Measurements from ENCODE around the gene ZNF592.

ZNF592 gene

GRCh38 chr15:84811151-84811550 lies 62.8 kb downstream of the ZNF592 start:
- DNase-seq (ENCODE audit: low spot score) = no peak

- no peak for DNase-seq (ENCODE audit: low spot score)
Observed at GRCh38 chr15:84811828-84812227, 63.4 kb downstream of the ZNF592 start.

GRCh38 chr15:84812842-84813241 lies 64.5 kb downstream of the ZNF592 start:
- no peak for DNase-seq (ENCODE audit: low spot score)

- no peak for DNase-seq (ENCODE audit: low spot score)
Observed at GRCh38 chr15:84813435-84813834, 65.0 kb downstream of the ZNF592 start.

GRCh38 chr15:84813931-84814330 lies 65.5 kb downstream of the ZNF592 start:
- DNase-seq (ENCODE audit: low spot score) = no peak

GRCh38 chr15:84814916-84815315 lies 66.5 kb downstream of the ZNF592 start:
- DNase-seq (ENCODE audit: low spot score) = peak; percentile 39

GRCh38 chr15:84816694-84817465 lies 68.5 kb downstream of the ZNF592 start, which contains the start of gene ALPK3:
Gene ALPK3 (plus strand): TSS chr15:84817356. CDS start chr15:84817453, 97 bp downstream.
- no peak for DNase-seq (ENCODE audit: low spot score)

GRCh38 chr15:84817466-84818081 lies 69.2 kb downstream of the ZNF592 start:
- no peak for DNase-seq (ENCODE audit: low spot score)

- peak; percentile 24 for DNase-seq (ENCODE audit: low spot score)
Observed at GRCh38 chr15:84818261-84819131, 70.1 kb downstream of the ZNF592 start.

GRCh38 chr15:84819291-84819768 lies 70.9 kb downstream of the ZNF592 start:
- no peak for DNase-seq (ENCODE audit: low spot score)

GRCh38 chr15:84819791-84820190 lies 71.4 kb downstream of the ZNF592 start:
- no peak for DNase-seq (ENCODE audit: low spot score)

GRCh38 chr15:84821501-84822021 lies 73.2 kb downstream of the ZNF592 start:
- DNase-seq (ENCODE audit: low spot score) = no peak

- peak; percentile 44 for DNase-seq (ENCODE audit: low spot score)
Observed at GRCh38 chr15:84822653-84823281, 74.4 kb downstream of the ZNF592 start.

GRCh38 chr15:84823282-84823878 lies 75.0 kb downstream of the ZNF592 start:
- no peak for DNase-seq (ENCODE audit: low spot score)

GRCh38 chr15:84824260-84825007 lies 76.0 kb downstream of the ZNF592 start:
- DNase-seq (ENCODE audit: low spot score) = peak; percentile 54

- DNase-seq (ENCODE audit: low spot score) = no peak
Observed at GRCh38 chr15:84826369-84826823, 78.0 kb downstream of the ZNF592 start.

- DNase-seq (ENCODE audit: low spot score) = no peak
Observed at GRCh38 chr15:84827246-84827645, 78.9 kb downstream of the ZNF592 start.

- no peak for DNase-seq (ENCODE audit: low spot score)
Observed at GRCh38 chr15:84828086-84828908, 79.9 kb downstream of the ZNF592 start.

- no peak for DNase-seq (ENCODE audit: low spot score)
Observed at GRCh38 chr15:84829428-84829827, 81.0 kb downstream of the ZNF592 start.

Data from pons (tissue), 1 donor.